ENCODE results near the gene PAMR1.

PAMR1 gene

GRCh38 chr11:35507688-35508087 is 17.7 kb downstream of the PAMR1 start:
- Histone ChIP-seq H3K36me3 (ENCODE audit: low read length) (no peaks in the 10 kb centered on the region), H3K27me3 (ENCODE audit: low read length) (no peaks in the 10 kb centered on the region), H3K4me3 (ENCODE audit: insufficient read depth, low read length, poor library complexity, severe bottlenecking) (no peak overlapping the region), H3F3A (ENCODE audit: insufficient read depth) (no peaks in the 10 kb centered on the region), H3K9me3 (ENCODE audit: insufficient read depth, low read length) (no peaks in the 10 kb centered on the region), H3K9me2 (replicated peaks; ENCODE audit: insufficient read depth, low read length) (no peaks in the 10 kb centered on the region), H4K20me1 (ENCODE audit: low read depth, low read length) (no peaks in the 10 kb centered on the region), H3K27ac (ENCODE audit: low read depth, low read length) (no peak overlapping the region), H3K4me2 (ENCODE audit: low read depth, low read length, poor library complexity, severe bottlenecking) (no peak overlapping the region), H3K9ac (ENCODE audit: low read length) (no peak overlapping the region), H3K79me2 (ENCODE audit: insufficient read depth, low read length) (no peaks in the 10 kb centered on the region), H2AFZ (ENCODE audit: low read depth, low read length, severe bottlenecking) (no peak overlapping the region)
- TF ChIP-seq EZH2phosphoT487 (conservative IDR thresholded peaks at IDR 0.05; ENCODE audit: low read length) (no peak), CTCF (IDR thresholded peaks at IDR 0.05; ENCODE audit: insufficient read depth, low read length, poor library complexity, severe bottlenecking) (no peak)

GRCh38 chr11:35501776-35502175 is 23.6 kb downstream of the PAMR1 start:
- Histone ChIP-seq H2AFZ (ENCODE audit: low read depth, low read length, severe bottlenecking) (no peak overlapping the region), H4K20me1 (ENCODE audit: low read depth, low read length) (no peaks in the 10 kb centered on the region), H3K27me3 (ENCODE audit: low read length) (no peaks in the 10 kb centered on the region), H3K9me2 (replicated peaks; ENCODE audit: insufficient read depth, low read length) (no peaks in the 10 kb centered on the region), H3K79me2 (ENCODE audit: insufficient read depth, low read length) (no peaks in the 10 kb centered on the region), H3K4me3 (ENCODE audit: insufficient read depth, low read length, poor library complexity, severe bottlenecking) (no peak overlapping the region), H3F3A (ENCODE audit: insufficient read depth) (no peaks in the 10 kb centered on the region), H3K9me3 (ENCODE audit: insufficient read depth, low read length) (no peaks in the 10 kb centered on the region), H3K27ac (ENCODE audit: low read depth, low read length) (no peak overlapping the region), H3K4me2 (ENCODE audit: low read depth, low read length, poor library complexity, severe bottlenecking) (no peak overlapping the region), H3K9ac (ENCODE audit: low read length) (no peak overlapping the region), H3K36me3 (ENCODE audit: low read length) (no peaks in the 10 kb centered on the region)
- TF ChIP-seq EZH2phosphoT487 (conservative IDR thresholded peaks at IDR 0.05; ENCODE audit: low read length), result no peak
- no peak for TF ChIP-seq CTCF (IDR thresholded peaks at IDR 0.05; ENCODE audit: insufficient read depth, low read length, poor library complexity, severe bottlenecking)

GRCh38 chr11:35500744-35501143 is 24.7 kb downstream of the PAMR1 start:
- TF ChIP-seq EZH2phosphoT487 (conservative IDR thresholded peaks at IDR 0.05; ENCODE audit: low read length), result no peak
- TF ChIP-seq CTCF (IDR thresholded peaks at IDR 0.05; ENCODE audit: insufficient read depth, low read length, poor library complexity, severe bottlenecking), result no peak
- H3K9ac ChIP-seq (ENCODE audit: low read length), result no peak overlapping the region
- H3K4me3 ChIP-seq (ENCODE audit: insufficient read depth, low read length, poor library complexity, severe bottlenecking), result no peak overlapping the region

More at GRCh38 chr11:35500744-35501143, 24.7 kb downstream of the PAMR1 start:
- Histone ChIP-seq H3K4me2 (ENCODE audit: low read depth, low read length, poor library complexity, severe bottlenecking) (no peak overlapping the region), H3K9me3 (ENCODE audit: insufficient read depth, low read length) (no peaks in the 10 kb centered on the region), H3K27me3 (ENCODE audit: low read length) (no peaks in the 10 kb centered on the region), H2AFZ (ENCODE audit: low read depth, low read length, severe bottlenecking) (no peak overlapping the region), H4K20me1 (ENCODE audit: low read depth, low read length) (no peaks in the 10 kb centered on the region), H3K9me2 (replicated peaks; ENCODE audit: insufficient read depth, low read length) (no peaks in the 10 kb centered on the region), H3K27ac (ENCODE audit: low read depth, low read length) (no peak overlapping the region), H3F3A (ENCODE audit: insufficient read depth) (no peaks in the 10 kb centered on the region), H3K79me2 (ENCODE audit: insufficient read depth, low read length) (no peaks in the 10 kb centered on the region), H3K36me3 (ENCODE audit: low read length) (no peaks in the 10 kb centered on the region)

Data from SU-DHL-6 (cell line).